GM19452 (cell line): ENCODE measurements around the gene IQSEC1.

Source experiments
- ATAC-seq: cut with Tn5 transposase; IDR thresholded peaks from one replicate; pipeline ENCODE4 v1.9.1; 2021; ENCODE audit not compliant: unreplicated experiment

The IQSEC1 gene

GRCh38 chr3:12957824-12958792 is 115.1 kb downstream of the IQSEC1 start:
- ATAC-seq = no peak

DNA sequence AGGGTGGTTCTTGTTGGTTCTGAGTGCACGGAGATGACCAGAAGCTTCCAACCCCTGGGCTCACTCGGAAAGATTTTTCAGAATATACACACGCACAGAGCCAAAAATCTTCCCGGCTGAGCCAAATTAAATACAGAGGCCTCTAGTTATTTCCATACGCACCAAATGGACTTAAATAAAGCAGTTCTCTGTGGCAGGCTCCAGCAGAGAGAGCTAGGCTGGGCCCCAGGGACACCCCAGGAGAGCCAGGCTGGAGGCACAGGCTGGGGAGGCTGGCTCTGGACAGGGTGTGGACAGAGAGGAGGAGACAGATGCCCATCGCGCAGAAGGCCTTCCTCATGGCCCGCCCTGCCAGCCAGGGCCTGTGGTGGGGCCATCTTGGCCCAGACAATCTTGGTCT is 115.9 kb downstream of the IQSEC1 start:
- no peak for ATAC-seq

GRCh38 chr3:12956316-12956660 is 116.9 kb downstream of the IQSEC1 start:
- ATAC-seq = no peak

DNA sequence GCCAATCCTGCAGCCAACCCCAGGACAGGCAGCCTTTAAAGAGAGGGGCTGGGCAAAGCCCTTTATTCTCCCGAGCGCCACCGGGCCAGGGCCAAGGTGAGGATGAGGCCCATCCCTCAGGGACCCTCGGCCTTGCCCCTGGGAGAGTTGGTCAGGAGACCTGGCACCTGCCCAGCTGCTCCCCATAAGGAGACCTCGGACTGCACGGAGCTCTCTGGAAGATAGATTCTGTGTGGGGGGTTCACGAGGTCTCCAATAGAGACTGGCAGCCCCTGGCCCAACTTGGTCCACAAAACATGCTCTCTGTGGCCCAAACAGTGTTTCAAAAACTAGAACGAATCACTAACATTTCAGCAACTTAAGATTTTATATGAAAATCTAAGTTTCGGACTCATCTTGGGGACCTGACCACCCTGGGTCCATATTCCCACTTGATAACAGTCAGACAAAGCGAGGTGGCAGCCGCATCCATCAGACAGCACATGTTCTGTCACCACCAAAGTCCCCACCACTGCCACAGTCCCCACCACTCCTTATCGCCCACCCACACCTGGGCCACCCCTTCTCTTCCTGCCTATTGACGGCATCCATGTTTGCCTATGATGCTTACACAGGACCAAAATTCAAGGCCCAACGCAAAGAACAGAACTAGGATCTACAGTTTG is 117.4 kb downstream of the IQSEC1 start:
- ATAC-seq = no peak

DNA sequence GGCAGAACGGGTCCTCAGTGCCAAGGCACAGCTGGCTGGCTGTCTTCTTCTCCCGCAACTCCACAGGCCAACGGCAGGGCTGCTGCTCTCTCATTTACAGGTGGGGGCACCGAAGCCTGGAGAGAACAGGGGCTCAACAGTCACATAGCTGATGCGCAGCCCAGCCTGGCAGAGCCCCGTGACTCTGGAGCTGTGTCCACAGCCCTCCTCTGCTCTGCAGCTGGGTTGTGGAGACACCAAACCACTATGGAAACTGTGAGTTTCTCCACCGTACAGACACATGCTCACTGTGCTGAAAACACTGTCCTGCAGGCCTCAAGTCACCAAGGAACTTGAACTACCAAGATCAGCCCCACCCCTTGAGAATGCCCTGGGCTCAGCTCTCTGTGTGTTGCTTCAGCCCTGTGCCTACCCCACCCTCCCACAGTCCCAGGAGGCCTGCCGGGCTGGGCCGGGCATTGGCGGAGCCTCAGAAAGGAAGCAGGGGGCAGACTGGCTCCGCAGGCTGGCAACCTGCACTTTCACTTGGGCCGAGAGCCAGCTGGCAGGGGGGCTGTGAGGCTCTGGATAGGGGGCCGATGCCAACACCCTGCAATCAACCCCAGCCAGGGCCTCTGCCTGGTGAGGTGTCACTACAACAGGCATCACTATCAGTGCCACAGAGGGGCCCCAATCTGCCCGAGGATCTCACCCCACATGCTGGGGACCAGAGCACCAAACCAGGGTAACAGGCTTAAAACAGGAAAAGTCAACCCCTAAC is 118.2 kb downstream of the IQSEC1 start:
- ATAC-seq = no peak

GRCh38 chr3:12954180-12954579 is 119.0 kb downstream of the IQSEC1 start:
- no peak for ATAC-seq

DNA sequence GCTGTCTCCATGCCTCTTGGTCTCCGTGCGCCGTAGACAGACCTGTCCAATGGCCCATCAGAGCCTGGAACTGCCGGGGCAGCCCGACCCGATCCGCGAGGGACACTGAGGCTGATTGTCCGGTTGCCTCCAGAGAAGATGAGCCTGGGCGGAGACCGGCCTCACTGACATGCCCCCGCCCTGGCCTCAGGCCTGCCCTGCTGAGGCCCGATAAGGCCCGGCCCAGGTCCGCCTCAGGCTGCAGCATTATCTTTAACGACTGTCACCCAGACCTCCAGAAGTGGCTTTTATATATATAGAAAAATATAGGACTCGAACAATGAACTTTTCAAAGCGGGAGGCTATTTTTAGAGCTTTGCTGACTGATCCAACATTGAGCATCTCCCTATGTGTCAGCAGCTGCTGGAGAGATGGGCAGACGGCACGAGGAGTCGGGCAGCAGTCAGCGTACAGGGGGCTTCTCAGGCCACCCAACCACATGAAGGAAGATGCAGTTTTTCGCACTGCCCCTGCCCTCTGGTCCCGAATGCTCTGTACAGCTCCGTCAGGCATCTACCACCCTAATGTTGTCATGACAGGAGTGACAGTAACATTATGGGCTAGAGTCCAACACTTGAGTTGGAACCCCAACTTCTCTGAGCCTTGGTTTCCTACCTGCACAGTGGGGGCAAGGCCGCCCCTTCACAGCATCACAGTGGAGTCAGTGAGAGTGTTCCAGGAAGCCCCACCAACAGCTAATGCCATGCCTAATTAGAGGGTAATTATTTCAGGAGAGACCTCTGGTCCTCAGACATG is 119.8 kb downstream of the IQSEC1 start:
- ATAC-seq = no peak

- no peak for ATAC-seq
Measured at GRCh38 chr3:12952343-12953200, 120.7 kb downstream of the IQSEC1 start.

- peak; percentile 62 for ATAC-seq
Measured at GRCh38 chr3:12948891-12949711, 124.1 kb downstream of the IQSEC1 start.

GRCh38 chr3:12948371-12948770 is 124.9 kb downstream of the IQSEC1 start:
- ATAC-seq = no peak

DNA sequence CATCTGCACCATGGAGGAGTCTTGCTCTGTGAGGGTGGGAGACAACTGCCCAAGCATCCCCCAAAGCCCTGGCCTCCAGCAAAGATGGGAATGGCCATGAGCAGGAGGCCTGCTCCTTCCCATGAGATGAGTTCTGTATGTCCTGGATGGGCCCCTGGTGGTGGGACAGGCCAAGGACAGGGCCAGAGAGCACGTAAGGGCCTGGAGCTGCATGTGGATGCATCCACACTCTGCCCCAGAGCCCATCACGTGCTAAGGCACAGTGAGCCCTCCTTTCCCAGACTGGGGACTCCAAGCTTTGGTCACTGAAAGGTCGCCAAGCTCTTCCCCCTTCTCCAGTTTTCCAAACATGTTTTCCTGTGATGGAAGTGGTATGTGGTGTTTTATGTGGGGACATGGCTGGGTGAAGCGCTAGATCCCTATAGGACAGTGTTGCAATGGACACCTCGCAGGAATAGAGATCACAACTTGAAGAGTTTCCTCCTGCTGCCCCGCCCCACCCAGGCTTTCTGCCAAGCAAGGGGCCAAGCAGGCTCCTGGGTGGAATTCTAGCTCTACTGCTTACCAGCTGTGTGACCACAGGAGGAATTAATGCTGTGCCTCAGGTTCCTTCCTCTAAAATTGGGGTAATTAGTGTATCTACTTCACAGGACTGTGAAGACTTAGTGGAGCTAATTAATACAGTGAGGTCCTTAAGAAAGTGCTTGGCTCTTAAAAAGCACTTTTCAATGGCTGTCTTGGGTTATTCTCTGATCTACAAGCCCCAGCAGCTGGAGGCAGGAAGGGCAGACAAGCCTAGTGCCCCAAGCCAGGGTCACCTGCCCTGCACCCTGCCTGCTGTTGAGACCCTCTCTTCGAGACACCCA is 125.5 kb downstream of the IQSEC1 start:
- no peak for ATAC-seq

GRCh38 chr3:12946649-12947316 is 126.4 kb downstream of the IQSEC1 start:
- ATAC-seq = no peak

DNA sequence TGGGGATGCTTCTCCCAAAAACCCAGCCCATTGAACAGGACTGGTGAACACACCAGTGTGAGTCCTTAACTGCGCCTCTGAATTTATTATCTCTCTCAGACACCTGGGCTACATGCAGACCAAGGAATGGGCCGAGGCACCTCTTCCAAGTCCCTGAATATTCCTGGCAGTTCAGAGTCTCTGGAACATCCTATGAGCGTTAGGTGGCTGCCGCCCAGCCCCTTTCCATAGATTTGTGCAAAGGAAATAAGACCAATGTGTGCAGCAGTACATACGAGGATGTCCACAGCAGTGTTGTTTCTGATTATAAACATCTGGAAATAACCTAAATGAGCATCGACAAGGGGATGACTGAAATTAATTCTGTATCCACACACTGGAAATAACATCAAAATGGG is 127.0 kb downstream of the IQSEC1 start:
- ATAC-seq = no peak

DNA sequence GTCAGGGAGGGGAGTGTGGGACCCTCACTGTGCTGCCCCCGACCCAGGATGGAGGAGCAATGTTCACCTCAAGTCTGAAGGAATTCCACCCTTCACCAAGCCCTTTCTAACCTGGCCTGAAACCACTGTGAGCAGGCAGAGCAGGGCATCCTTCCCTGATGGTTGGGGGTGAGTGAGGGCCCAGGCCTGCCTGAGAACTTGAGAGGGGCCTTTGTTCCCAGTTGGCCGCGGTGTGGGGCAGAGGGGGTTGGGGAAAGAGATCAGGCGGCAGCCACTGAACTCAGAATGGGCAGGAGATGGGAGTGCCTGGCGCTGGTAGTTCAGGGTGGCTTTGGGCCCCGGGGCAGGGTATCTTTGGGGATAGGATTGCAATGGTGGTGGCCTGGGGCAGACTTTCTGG is 128.4 kb downstream of the IQSEC1 start:
- ATAC-seq = no peak

DNA sequence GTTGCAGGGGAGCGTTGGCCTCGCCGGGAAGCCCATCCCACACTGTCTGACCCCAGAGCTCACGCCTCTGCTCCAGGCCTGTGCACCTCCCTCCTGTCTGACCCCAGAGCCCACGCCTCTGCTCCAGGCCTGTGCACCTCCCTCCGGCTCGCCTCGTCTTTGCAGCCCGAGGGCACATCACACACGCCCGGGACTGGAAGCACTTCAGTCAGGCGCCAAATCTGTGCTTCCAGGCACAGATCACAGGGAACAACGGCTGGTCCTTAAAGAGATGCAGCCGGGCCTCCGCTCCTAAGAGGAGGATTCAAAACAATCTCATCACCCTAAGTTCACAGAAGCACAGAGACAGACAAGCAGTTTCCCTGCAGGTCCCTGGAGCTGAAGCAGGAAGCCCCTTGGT is 128.8 kb downstream of the IQSEC1 start:
- no peak for ATAC-seq

DNA sequence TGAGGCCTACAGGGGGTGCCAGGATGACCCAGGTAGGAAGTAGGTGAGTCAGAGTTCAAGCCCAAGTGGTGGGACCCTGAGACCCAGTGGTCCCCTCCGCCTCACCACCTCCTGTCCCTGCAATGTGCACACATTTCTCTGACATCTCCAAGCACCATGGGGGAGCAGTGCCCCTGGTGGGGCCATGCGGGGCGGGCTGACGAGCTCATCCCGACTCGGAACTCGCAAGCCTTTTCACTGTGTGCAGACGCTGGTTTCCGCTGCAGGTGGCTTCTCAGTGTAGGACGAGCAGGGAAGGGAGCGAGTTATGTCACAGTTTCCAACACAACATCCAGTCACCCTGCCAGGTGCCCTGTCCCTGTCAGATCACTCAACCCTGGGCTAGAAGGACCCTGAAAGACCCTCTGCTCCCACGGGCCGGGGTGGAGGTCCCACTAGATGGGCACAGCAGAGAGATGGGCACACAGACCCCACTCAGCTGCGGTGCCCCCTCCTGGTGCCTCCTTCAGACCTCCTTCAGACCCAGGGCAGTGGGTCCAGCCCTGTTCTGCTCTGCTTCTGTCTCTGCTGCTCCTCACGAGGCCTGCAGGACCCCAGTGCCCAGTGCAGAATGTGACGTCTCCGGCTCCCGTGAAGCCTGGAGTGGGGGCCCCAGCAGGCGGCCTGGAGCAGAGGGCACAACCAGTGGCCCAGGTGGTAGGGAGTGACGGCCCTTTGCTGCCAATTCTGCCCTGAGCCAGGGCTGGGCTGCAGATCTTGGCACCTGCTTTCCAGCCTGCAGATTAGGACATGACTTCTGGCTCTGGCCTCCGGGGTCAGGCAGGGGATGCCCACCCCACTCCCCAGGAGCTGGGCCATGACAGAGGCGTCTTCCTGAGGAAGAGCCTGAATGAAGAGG is 129.9 kb downstream of the IQSEC1 start:
- ATAC-seq = no peak
